ENCODE measurements around the gene PWP1. TPM values are rescaled to one million over a fixed set of nuclear protein-coding genes. Genes with fewer than 3 reads are reported as not detected.

The PWP1 gene
- total RNA-seq, 1 experiment from 2014 or later = 49.7 TPM

GRCh38 chr12:107684029-107684795, 1.4 kb upstream of the PWP1 start:
- no peak overlapping the region for H3K4ac ChIP-seq (ENCODE audit: low read depth, low read length)
- H3K27ac Mint-ChIP-seq = peak overlapping the region in 1 of 3 experiments; percentile 77; a peak in 2 of 7 replicates
- H3T11ph ChIP-seq (ENCODE audit: low read length) = no peak overlapping the region
- H3K79me1 ChIP-seq (ENCODE audit: insufficient read depth, low read depth, low read length, poor library complexity, severe bottlenecking) = no peaks in the 10 kb centered on the region
- no peak overlapping the region for H3K9ac ChIP-seq (ENCODE audit: extremely low read depth, insufficient read length, low read length)
- no peak overlapping the region for H2AFZ ChIP-seq (ENCODE audit: low read length)
- H3K27me3 ChIP-seq (ENCODE audit: insufficient read depth, low read length) = no peaks in the 10 kb centered on the region
- no peak overlapping the region for H3K14ac ChIP-seq (ENCODE audit: insufficient read depth, low read length)
- H3K18ac ChIP-seq (ENCODE audit: insufficient read length, low read depth, low read length) = no peak overlapping the region
- H2BK12ac ChIP-seq (ENCODE audit: insufficient read length, low read depth, low read length) = no peak overlapping the region
- H2BK20ac ChIP-seq (ENCODE audit: low read depth, low read length, poor library complexity, severe bottlenecking) = no peak overlapping the region
- H3K9me3 ChIP-seq (ENCODE audit: control insufficient read depth, low read depth, low read length) = no peaks in the 10 kb centered on the region
- no peak overlapping the region for H2AK5ac ChIP-seq (ENCODE audit: insufficient read length, low read length)
- peaks cover 8% of the 10 kb centered on the region; the same call in 1 of the 2 replicates for H3K79me2 ChIP-seq (ENCODE audit: insufficient read depth, low read length)
- no peak overlapping the region for H4K8ac ChIP-seq (replicated peaks; ENCODE audit: insufficient read length, low read depth, low read length)
- no peak overlapping the region for H4K91ac ChIP-seq (ENCODE audit: insufficient read length, low read depth, low read length)
- peaks cover 8% of the 10 kb centered on the region for H3K23me2 ChIP-seq (ENCODE audit: insufficient read length, low read depth, low read length, poor library complexity, severe bottlenecking)
- no peaks in the 10 kb centered on the region for H3K4me1 ChIP-seq (ENCODE audit: insufficient read depth, low read length)
- H4K5ac ChIP-seq (ENCODE audit: insufficient read length, low read depth, low read length) = no peak overlapping the region
- WGBS (ENCODE audit: extremely low coverage, insufficient read length, low lambda C conversion rate) = no CpG with 5 or more reads among the region's 3 CpGs
- H3K27ac ChIP-seq (ENCODE audit: insufficient read length, low read depth, low read length) = peak overlapping the region; percentile 78
- peak overlapping the region; percentile 100 for H3K4me2 ChIP-seq (ENCODE audit: insufficient read depth, insufficient read length, low read length)
- peak overlapping the region; percentile 97 to 99; a peak in 4 of 5 replicates for H3K4me3 Mint-ChIP-seq
- H2BK15ac ChIP-seq (ENCODE audit: low read depth, low read length) = no peak overlapping the region
- H2BK120ac ChIP-seq (ENCODE audit: low read depth, low read length, poor library complexity, severe bottlenecking) = no peak overlapping the region
- H3K9me3 Mint-ChIP-seq = peaks cover 0 to 4% of the 10 kb centered on the region in 2 experiments; a peak in 3 of 5 replicates
- no peak overlapping the region for H2BK5ac ChIP-seq (ENCODE audit: insufficient read length, low read length)
- DNase-seq = no peak
- no peak overlapping the region for H3K23ac ChIP-seq (ENCODE audit: insufficient read length, low read depth, low read length)
- no peaks in the 10 kb centered on the region for H4K20me1 ChIP-seq (ENCODE audit: control insufficient read depth, insufficient read depth, insufficient read length)
- peaks cover 5% of the 10 kb centered on the region for H3K27me3 Mint-ChIP-seq (ENCODE audit: low read depth)
- no peak for TF ChIP-seq CTCF (conservative IDR thresholded peaks at IDR 0.05)
- no peak overlapping the region for H3K56ac ChIP-seq (ENCODE audit: insufficient read length, low read depth, low read length)
- H3K4me1 Mint-ChIP-seq = peaks cover 13 to 14% of the 10 kb centered on the region in 2 experiments
- peaks cover 7 to 18% (median 14%) of the 10 kb centered on the region in 3 experiments; a peak in 6 of 7 replicates for H3K36me3 Mint-ChIP-seq (ENCODE audit: insufficient read depth in 1 of 3, low read depth in 3 of 3)
